Upper lobe of left lung (tissue), 6 donors: ENCODE data around the gene CYP24A1. TPM values are rescaled to one million over a fixed set of nuclear protein-coding genes. Genes with fewer than 3 reads are reported as not detected.

Experiments used
- ATAC-seq, 2 donors: fragments of 200-7000 bp; cut with Tn5 transposase; one replicate each; pipeline ENCODE4 v1.9.1; 2022; ENCODE audit warnings: mild to moderate bottlenecking in 2 of 2, moderate library complexity in 2 of 2; ENCODE audit not compliant: low FRiP score in 2 of 2
- DNase-seq, 2 donors: peaks; one replicate each; pipeline ENCODE4 v3.0.0-alpha.2; 2019 to 2020
- H3K27ac ChIP-seq, 4 donors: fragments of 200-600 bp; sonication (generic); one replicate each; pipeline ENCODE4 v1.5.1; 2016 to 2019
- H3K27me3 ChIP-seq, 4 donors: fragments of 200-600 bp; sonication (generic); one replicate each; pipeline ENCODE4 v1.5.1; 2017 to 2019
- H3K36me3 ChIP-seq, 4 donors: fragments of 200-600 bp; sonication (generic); one replicate each; pipeline ENCODE4 v1.5.1; 2016 to 2019
- H3K4me1 ChIP-seq, 4 donors: fragments of 200-600 bp; sonication (generic); one replicate each; pipeline ENCODE4 v1.5.1; 2018 to 2019
- H3K4me3 ChIP-seq, 4 donors: fragments of 200-600 bp; sonication (generic); one replicate each; pipeline ENCODE4 v1.5.1; 2017 to 2019; ENCODE audit warnings: mild to moderate bottlenecking in 2 of 4, moderate library complexity in 1 of 4
- H3K9me3 ChIP-seq, 4 donors: fragments of 200-600 bp; sonication (generic); one replicate each; pipeline ENCODE4 v1.5.1; 2018 to 2019
- EP300 ChIP-seq, 4 donors: sonication (generic); formaldehyde crosslinking; IDR thresholded peaks; one replicate each; pipeline ENCODE4 v1.5.1; 2017; ENCODE audit warnings: antibody characterized with exemption in 4 of 4, control low read depth in 2 of 4
- POLR2A ChIP-seq, 4 donors: fragments of 450-650 bp; IDR thresholded peaks; one replicate each; pipeline ENCODE4 v1.5.1; 2016 to 2017; ENCODE audit warnings: antibody characterized with exemption in 4 of 4, mild to moderate bottlenecking in 2 of 4
- POLR2AphosphoS5 ChIP-seq, 2 donors: sonication (generic); formaldehyde crosslinking; IDR thresholded peaks; one replicate each; pipeline ENCODE4 v1.5.1; 2017; ENCODE audit warnings: antibody characterized with exemption in 2 of 2
- WGBS, 2 donors: methylation state at CpG; one replicate each; pipeline ENCODE4 v1.1.5; 2017 to 2018; 5-methylcytosine and 5-hydroxymethylcytosine counted together
- total RNA-seq, 6 donors: library from RNA; depleted of rRNA in 4 of 6; stranded (reverse); fragments of >200 nt in 4 of 6; gene quantifications; one replicate each; pipeline versions ENCODE4 v1.1.0 to v1.2.1, GENCODE V29; 2016 to 2021
- TF ChIP-seq, protein P1 (sequence below), 6 experiments: fragments of 450-650 bp in 4 of 6; fragments of 200-600 bp in 2 of 6; sonication (generic) in 2 of 6; IDR thresholded peaks; one replicate each; pipeline ENCODE4 v1.5.1; 2016 to 2019; ENCODE audit warnings: antibody characterized with exemption in 6 of 6
- donor health status: DM: no; HTN: no; CAD: no; lungs with moderate emphysema.
- donor health status: DM: no; HTN: yes; CAD: no; lungs with severe emphysema.

The CYP24A1 gene
- total RNA-seq, 6 donors from 2014 or later: 0.13 to 31.0 (median 0.61) TPM; not detected in 1

DNA sequence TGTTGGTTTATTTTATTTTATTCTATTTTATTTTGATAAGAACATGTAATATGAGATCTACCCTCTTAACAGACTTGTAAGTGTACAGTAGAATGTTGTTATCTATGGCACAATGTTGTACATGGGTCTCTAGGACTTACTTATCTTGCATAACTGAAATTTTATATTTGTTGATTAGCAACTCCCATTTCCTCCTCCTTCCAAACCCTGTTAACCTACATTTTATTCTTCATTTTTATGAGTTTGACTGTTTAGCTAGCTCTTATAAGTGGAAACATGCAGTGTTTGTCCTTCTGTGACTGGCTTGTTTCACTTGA lies 65.5 kb downstream of the CYP24A1 start:
- no peaks in the 10 kb centered on the region for H3K36me3 ChIP-seq
- TF ChIP-seq, protein P1, sequence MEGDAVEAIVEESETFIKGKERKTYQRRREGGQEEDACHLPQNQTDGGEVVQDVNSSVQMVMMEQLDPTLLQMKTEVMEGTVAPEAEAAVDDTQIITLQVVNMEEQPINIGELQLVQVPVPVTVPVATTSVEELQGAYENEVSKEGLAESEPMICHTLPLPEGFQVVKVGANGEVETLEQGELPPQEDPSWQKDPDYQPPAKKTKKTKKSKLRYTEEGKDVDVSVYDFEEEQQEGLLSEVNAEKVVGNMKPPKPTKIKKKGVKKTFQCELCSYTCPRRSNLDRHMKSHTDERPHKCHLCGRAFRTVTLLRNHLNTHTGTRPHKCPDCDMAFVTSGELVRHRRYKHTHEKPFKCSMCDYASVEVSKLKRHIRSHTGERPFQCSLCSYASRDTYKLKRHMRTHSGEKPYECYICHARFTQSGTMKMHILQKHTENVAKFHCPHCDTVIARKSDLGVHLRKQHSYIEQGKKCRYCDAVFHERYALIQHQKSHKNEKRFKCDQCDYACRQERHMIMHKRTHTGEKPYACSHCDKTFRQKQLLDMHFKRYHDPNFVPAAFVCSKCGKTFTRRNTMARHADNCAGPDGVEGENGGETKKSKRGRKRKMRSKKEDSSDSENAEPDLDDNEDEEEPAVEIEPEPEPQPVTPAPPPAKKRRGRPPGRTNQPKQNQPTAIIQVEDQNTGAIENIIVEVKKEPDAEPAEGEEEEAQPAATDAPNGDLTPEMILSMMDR (IDR thresholded peaks at IDR 0.05): no peak
- TF ChIP-seq POLR2AphosphoS5 (IDR thresholded peaks at IDR 0.05): no peak
- DNase-seq: no peak
- no peaks in the 10 kb centered on the region for H3K27me3 ChIP-seq
- no peaks in the 10 kb centered on the region for H3K9me3 ChIP-seq
- peaks cover 0 to 8% (median 1%) of the 10 kb centered on the region in 4 donors for H3K4me1 ChIP-seq
- no peak for ATAC-seq
- no peak overlapping the region for H3K4me3 ChIP-seq
- H3K27ac ChIP-seq: no peak overlapping the region

GRCh38 chr20:54107600-54108325 lies 66.0 kb downstream of the CYP24A1 start:
- ATAC-seq: peak; percentile 23 to 47
- DNase-seq: no peak
- Histone ChIP-seq H3K4me1 (peaks cover 0 to 4% (median 1%) of the 10 kb centered on the region in 4 donors), H3K9me3 (no peaks in the 10 kb centered on the region), H3K4me3 (no peak overlapping the region), H3K27ac (peak overlapping the region in 1 of 4 donors; percentile 17), H3K27me3 (no peaks in the 10 kb centered on the region), H3K36me3 (no peaks in the 10 kb centered on the region)
- TF ChIP-seq POLR2AphosphoS5 (IDR thresholded peaks at IDR 0.05): no peak
- 55 to 64% methylated on average over 7 of the region's 7 CpGs for WGBS, 2 donors

- DNase-seq: no peak
- Histone ChIP-seq H3K9me3 (no peaks in the 10 kb centered on the region), H3K4me3 (no peak overlapping the region), H3K27ac (no peak overlapping the region), H3K4me1 (peaks cover 0 to 4% (median 1%) of the 10 kb centered on the region in 4 donors), H3K27me3 (no peaks in the 10 kb centered on the region), H3K36me3 (no peaks in the 10 kb centered on the region)
- TF ChIP-seq POLR2A (IDR thresholded peaks at IDR 0.05): no peak
- TF ChIP-seq, protein P1 (IDR thresholded peaks at IDR 0.05): no peak
- TF ChIP-seq EP300 (IDR thresholded peaks at IDR 0.05): no peak
- TF ChIP-seq POLR2AphosphoS5 (IDR thresholded peaks at IDR 0.05): no peak
- ATAC-seq: no peak
- 60 to 64% methylated on average over 2 of the region's 2 CpGs for WGBS, 2 donors
These were observed 66.6 kb downstream of the CYP24A1 start for GRCh38 chr20:54107181-54107580.

DNA sequence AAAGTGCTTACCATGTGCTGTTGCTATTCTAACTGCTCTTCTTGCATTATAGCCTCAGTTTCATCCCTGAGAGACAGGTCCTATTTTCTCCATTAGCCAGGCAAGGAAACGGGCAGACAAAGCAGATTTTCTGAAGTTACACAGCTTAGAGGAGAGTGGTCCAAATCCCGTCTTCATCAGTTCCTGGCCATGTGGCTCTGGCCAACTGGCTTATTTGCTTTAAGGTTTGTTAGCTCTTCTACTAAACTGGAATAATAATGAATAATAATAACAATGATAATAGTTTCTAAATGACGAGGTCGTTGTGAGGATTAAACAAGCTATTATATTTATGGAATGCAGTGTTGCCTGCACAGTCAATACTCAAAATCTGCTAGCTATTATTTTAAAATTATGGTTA lies 67.6 kb downstream of the CYP24A1 start:
- no peak overlapping the region for H3K27ac ChIP-seq
- 66 to 72% methylated on average over 4 of the region's 4 CpGs for WGBS, 2 donors
- DNase-seq: no peak
- ATAC-seq: no peak
- no peak overlapping the region for H3K4me3 ChIP-seq
- peaks cover 0 to 4% (median 1%) of the 10 kb centered on the region in 4 donors for H3K4me1 ChIP-seq
- H3K27me3 ChIP-seq: no peaks in the 10 kb centered on the region
- H3K9me3 ChIP-seq: no peaks in the 10 kb centered on the region
- no peak for TF ChIP-seq POLR2A (IDR thresholded peaks at IDR 0.05)
- no peaks in the 10 kb centered on the region for H3K36me3 ChIP-seq

DNA sequence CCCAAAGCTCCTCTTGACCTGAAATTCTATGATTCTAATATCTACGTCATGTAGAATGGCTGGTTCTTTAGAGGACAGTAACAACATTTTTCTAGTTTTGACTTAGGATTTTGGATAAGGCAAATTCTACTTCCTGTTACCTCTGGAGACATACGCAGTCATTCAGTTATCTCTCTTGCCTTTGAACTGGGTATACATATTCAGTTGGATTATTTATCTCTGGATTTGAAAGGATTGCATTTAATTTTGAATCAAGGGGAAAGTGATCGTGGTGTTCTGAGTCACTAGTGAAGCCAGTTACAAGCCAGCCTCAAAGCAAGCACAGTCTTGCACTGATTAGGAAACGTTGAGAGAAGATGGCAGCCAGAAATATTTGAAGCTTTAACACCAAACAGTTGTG lies 68.1 kb downstream of the CYP24A1 start:
- ATAC-seq (no peak), DNase-seq (no peak)
- 68 to 82% methylated on average over 4 of the region's 4 CpGs for WGBS, 2 donors
- TF ChIP-seq POLR2AphosphoS5 (IDR thresholded peaks at IDR 0.05): no peak
- no peak for TF ChIP-seq POLR2A (IDR thresholded peaks at IDR 0.05)
- no peak for TF ChIP-seq EP300 (IDR thresholded peaks at IDR 0.05)
- TF ChIP-seq, protein P1 (IDR thresholded peaks at IDR 0.05): no peak
- H3K4me1 ChIP-seq: peaks cover 0 to 4% (median 1%) of the 10 kb centered on the region in 4 donors
- H3K27ac ChIP-seq: no peak overlapping the region
- no peak overlapping the region for H3K4me3 ChIP-seq
- H3K9me3 ChIP-seq: no peaks in the 10 kb centered on the region
- no peaks in the 10 kb centered on the region for H3K36me3 ChIP-seq
- no peaks in the 10 kb centered on the region for H3K27me3 ChIP-seq

- H3K27ac ChIP-seq: no peak overlapping the region
- DNase-seq (no peak), ATAC-seq (no peak)
- H3K9me3 ChIP-seq: no peaks in the 10 kb centered on the region
- 93% methylated on average over 4 of the region's 4 CpGs for WGBS, 2 donors
- H3K36me3 ChIP-seq: no peaks in the 10 kb centered on the region
- H3K4me1 ChIP-seq: peaks cover 0 to 4% (median 1%) of the 10 kb centered on the region in 4 donors
- TF ChIP-seq, protein P1 (IDR thresholded peaks at IDR 0.05): no peak
- no peak for TF ChIP-seq POLR2AphosphoS5 (IDR thresholded peaks at IDR 0.05)
- TF ChIP-seq EP300 (IDR thresholded peaks at IDR 0.05): no peak
- no peak for TF ChIP-seq POLR2A (IDR thresholded peaks at IDR 0.05)
- H3K4me3 ChIP-seq: no peak overlapping the region
- H3K27me3 ChIP-seq: no peaks in the 10 kb centered on the region
These were observed 69.0 kb downstream of the CYP24A1 start for GRCh38 chr20:54104781-54105180.
